Activated T-helper 2 cell treated with anti-CD3 and anti-CD28 coated beads, Interferon-gamma antibody, Interleukin-2, Interleukin-4, amounts not matched to agents 10 μg/mL and 5 μg/mL and 100 μg/mL, durations not matched to agents 14 hours and 24 hours and 36 hours (primary cell): ENCODE results near the gene MGAT5B. TPM values are rescaled to one million over a fixed set of nuclear protein-coding genes. Genes with fewer than 3 reads are reported as not detected.

ENCODE experiments used
- DNase-seq: peaks from one replicate; pipeline ENCODE4 v3.0.0; 2021; ENCODE audit warnings: low spot score
- H3K27ac Mint-ChIP-seq: one replicate; pipeline ENCODE4 v1.8.0; 2021; ENCODE audit warnings: mixed read lengths
- H3K27me3 Mint-ChIP-seq: one replicate; pipeline ENCODE4 v1.8.0; 2021; ENCODE audit warnings: low read depth, mixed read lengths
- H3K36me3 Mint-ChIP-seq: one replicate; pipeline ENCODE4 v1.8.0; 2021; ENCODE audit warnings: low read depth, mixed read lengths
- H3K4me1 Mint-ChIP-seq: one replicate; pipeline ENCODE4 v1.8.0; 2021; ENCODE audit warnings: low read depth, mixed read lengths
- H3K4me3 Mint-ChIP-seq: one replicate; pipeline ENCODE4 v1.8.0; 2021; ENCODE audit warnings: low read depth, mild to moderate bottlenecking, moderate library complexity, mixed read lengths
- H3K9me3 Mint-ChIP-seq: one replicate; pipeline ENCODE4 v1.8.0; 2021; ENCODE audit warnings: mixed read lengths
- intact Hi-C: fragments of 100-400 bp; cut with micrococcal nuclease; formaldehyde crosslinking; loops from one replicate; pipeline ENCODE4 v1.15.1; 2023
- total RNA-seq: library from RNA; stranded (reverse); gene quantifications from 2 replicates; pipeline ENCODE4 v1.2.3, GENCODE V29; 2022

MGAT5B gene
- total RNA-seq, 1 donor from 2014 or later, result 0.55 TPM

GRCh38 chr17:76920364-76921139, 52.3 kb downstream of the MGAT5B start:
- intact Hi-C loops, result no loop called here
- H3K27ac Mint-ChIP-seq, result no peak overlapping the region
- no peaks in the 10 kb centered on the region for H3K4me1 Mint-ChIP-seq
- H3K27me3 Mint-ChIP-seq, result peaks cover 5% of the 10 kb centered on the region
- no peak overlapping the region for H3K4me3 Mint-ChIP-seq
- H3K36me3 Mint-ChIP-seq, result no peaks in the 10 kb centered on the region
- no peaks in the 10 kb centered on the region for H3K9me3 Mint-ChIP-seq
- DNase-seq, result no peak

DNA sequence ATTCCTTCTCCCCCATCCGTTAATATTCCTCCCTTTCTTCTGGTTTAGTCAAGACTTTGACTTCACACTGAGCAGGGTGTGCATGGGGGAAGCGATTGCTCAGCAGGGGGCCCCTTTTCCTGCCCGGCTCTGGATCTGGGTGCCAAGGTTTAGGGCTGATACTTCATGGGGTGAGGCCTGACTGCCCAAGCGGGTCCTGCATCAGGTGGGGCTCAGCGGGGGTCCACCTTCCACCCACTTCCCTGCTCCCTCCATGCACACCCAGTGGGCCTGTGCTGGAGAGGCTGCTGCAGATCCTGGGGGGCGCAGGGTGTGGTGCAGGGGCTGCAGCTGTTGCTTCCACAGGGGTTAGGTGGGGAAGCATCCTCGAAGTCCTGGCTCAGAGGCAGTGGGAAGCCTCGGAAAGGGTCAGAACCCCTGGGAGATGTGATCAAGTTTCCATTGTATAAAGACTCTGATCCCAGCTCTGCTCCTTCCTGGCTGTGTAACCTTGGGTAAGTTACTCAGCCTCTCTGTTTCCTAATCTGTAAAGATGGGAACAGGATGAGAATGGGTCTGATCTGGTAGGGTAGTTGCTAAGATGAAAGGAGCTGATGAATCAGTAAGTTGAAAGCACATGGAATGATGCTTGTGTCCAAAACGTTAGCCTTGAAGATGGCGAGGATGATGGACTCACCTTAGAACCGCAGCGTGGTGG, 53.3 kb downstream of the MGAT5B start:
- DNase-seq, result no peak
- Mint-ChIP-seq H3K27me3 (peaks cover 5% of the 10 kb centered on the region), H3K4me3 (no peak overlapping the region)

DNA sequence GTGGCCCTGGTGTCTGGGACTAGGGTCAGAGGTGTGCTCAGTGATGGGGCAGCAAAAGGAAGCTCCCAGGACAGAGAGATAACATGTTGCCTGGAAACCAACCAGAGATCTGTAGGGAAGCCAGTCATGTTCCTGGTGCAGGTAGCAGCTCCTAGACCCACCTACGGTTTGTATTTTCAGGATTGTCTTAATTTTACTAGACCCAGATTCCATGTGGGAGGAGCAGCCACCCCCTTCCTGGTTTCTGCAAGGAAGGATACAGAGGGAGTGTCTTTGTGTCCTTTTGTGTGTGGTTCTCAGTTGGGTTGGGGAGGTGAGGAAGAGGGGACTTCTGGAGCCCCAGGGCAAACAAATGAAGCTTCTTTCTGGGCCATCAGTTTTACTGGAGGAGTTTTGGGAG, 53.9 kb downstream of the MGAT5B start:
- Mint-ChIP-seq H3K27me3 (peaks cover 5% of the 10 kb centered on the region), H3K36me3 (no peaks in the 10 kb centered on the region), H3K27ac (no peak overlapping the region), H3K9me3 (no peaks in the 10 kb centered on the region), H3K4me3 (no peak overlapping the region), H3K4me1 (no peaks in the 10 kb centered on the region)
- no peak for DNase-seq
- intact Hi-C loops, result no loop called here

More for the DNA sequence above, 53.3 kb downstream of the MGAT5B start:
- Mint-ChIP-seq H3K9me3 (no peaks in the 10 kb centered on the region), H3K27ac (no peak overlapping the region), H3K36me3 (no peaks in the 10 kb centered on the region), H3K4me1 (no peaks in the 10 kb centered on the region)
- intact Hi-C loops, result no loop called here

GRCh38 chr17:76922967-76923366, 54.8 kb downstream of the MGAT5B start:
- intact Hi-C loops, result no loop called here
- H3K27me3 Mint-ChIP-seq, result peaks cover 5% of the 10 kb centered on the region
- H3K36me3 Mint-ChIP-seq, result no peaks in the 10 kb centered on the region

GRCh38 chr17:76923491-76923890, 55.3 kb downstream of the MGAT5B start:
- no peaks in the 10 kb centered on the region for H3K9me3 Mint-ChIP-seq
- H3K36me3 Mint-ChIP-seq, result no peaks in the 10 kb centered on the region
- H3K27me3 Mint-ChIP-seq, result peaks cover 7% of the 10 kb centered on the region
- no peaks in the 10 kb centered on the region for H3K4me1 Mint-ChIP-seq
- intact Hi-C loops, result no loop called here
- H3K27ac Mint-ChIP-seq, result no peak overlapping the region
- no peak overlapping the region for H3K4me3 Mint-ChIP-seq
- no peak for DNase-seq

More at GRCh38 chr17:76922967-76923366, 54.8 kb downstream of the MGAT5B start:
- Mint-ChIP-seq H3K4me1 (no peaks in the 10 kb centered on the region), H3K4me3 (no peak overlapping the region), H3K9me3 (no peaks in the 10 kb centered on the region), H3K27ac (no peak overlapping the region)
- no peak for DNase-seq

GRCh38 chr17:76924345-76925342, 56.4 kb downstream of the MGAT5B start:
- intact Hi-C loops, result no loop called here
- no peak overlapping the region for H3K27ac Mint-ChIP-seq
- H3K27me3 Mint-ChIP-seq, result peaks cover 4% of the 10 kb centered on the region

DNA sequence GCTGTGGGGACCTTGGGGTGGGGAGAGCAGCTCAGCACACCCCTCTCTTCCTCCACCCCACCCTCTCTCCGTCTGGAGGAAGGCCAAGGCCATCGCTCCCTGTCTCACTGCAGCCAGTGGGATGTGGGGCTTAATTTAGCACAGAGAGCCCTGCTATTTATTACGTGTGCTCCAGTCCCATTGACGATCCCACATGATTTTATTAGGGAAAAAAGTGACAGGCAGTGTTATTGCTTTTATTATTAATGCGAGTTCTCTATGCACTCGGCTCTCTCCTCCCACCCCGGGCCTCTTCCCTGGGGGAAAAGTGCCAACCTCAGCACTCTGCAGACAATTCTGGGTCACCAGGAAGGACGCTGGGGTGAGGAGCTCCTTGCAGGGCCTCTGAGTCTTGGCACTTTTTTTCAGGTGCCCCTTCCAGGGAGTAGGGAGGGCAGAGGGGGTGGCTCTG, 57.3 kb downstream of the MGAT5B start:
- peaks cover 4% of the 10 kb centered on the region for H3K27me3 Mint-ChIP-seq
- no peak overlapping the region for H3K4me3 Mint-ChIP-seq
- no peaks in the 10 kb centered on the region for H3K4me1 Mint-ChIP-seq
- intact Hi-C loops, result no loop called here
- no peak for DNase-seq
- no peak overlapping the region for H3K27ac Mint-ChIP-seq
- no peaks in the 10 kb centered on the region for H3K36me3 Mint-ChIP-seq
- no peaks in the 10 kb centered on the region for H3K9me3 Mint-ChIP-seq

More at GRCh38 chr17:76924345-76925342, 56.4 kb downstream of the MGAT5B start:
- Mint-ChIP-seq H3K4me1 (no peaks in the 10 kb centered on the region), H3K4me3 (no peak overlapping the region), H3K9me3 (no peaks in the 10 kb centered on the region), H3K36me3 (no peaks in the 10 kb centered on the region)
- DNase-seq, result no peak

- Mint-ChIP-seq H3K4me1 (no peaks in the 10 kb centered on the region), H3K36me3 (no peaks in the 10 kb centered on the region), H3K4me3 (no peak overlapping the region), H3K27me3 (peaks cover 2% of the 10 kb centered on the region), H3K9me3 (no peaks in the 10 kb centered on the region), H3K27ac (no peak overlapping the region)
- DNase-seq, result no peak
- intact Hi-C loops, result no loop called here
Measured at GRCh38 chr17:76926237-76926866, 58.1 kb downstream of the MGAT5B start.

DNA sequence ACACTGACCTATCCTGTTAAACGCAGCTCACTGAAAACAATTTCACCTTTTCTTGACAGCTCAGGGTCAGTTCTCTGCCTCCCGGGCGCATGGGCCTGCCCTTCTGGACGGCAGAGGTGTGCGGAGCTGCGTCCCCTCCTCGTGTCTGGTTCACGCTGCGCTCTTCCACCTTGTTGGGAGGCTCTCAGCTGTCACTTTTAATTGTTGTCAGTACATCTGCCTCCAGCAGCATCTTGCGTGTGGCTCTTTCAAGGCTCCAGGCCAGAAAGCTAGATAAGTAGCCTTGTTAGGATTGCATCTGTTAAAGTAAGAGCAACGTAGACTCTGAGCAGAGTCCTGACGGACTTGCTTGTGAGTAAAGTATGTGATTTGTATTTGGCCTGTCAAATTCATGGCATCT, 59.4 kb downstream of the MGAT5B start:
- no peak overlapping the region for H3K27ac Mint-ChIP-seq
- DNase-seq, result no peak
- no peaks in the 10 kb centered on the region for H3K36me3 Mint-ChIP-seq
- H3K9me3 Mint-ChIP-seq, result no peaks in the 10 kb centered on the region
- no peaks in the 10 kb centered on the region for H3K4me1 Mint-ChIP-seq
- H3K27me3 Mint-ChIP-seq, result peaks cover 2% of the 10 kb centered on the region
- intact Hi-C loops, result no loop called here
- H3K4me3 Mint-ChIP-seq, result no peak overlapping the region

- peaks cover 2% of the 10 kb centered on the region for H3K27me3 Mint-ChIP-seq
- H3K4me3 Mint-ChIP-seq, result no peak overlapping the region
- no peaks in the 10 kb centered on the region for H3K36me3 Mint-ChIP-seq
- no peaks in the 10 kb centered on the region for H3K4me1 Mint-ChIP-seq
- H3K27ac Mint-ChIP-seq, result no peak overlapping the region
- H3K9me3 Mint-ChIP-seq, result no peaks in the 10 kb centered on the region
- DNase-seq, result no peak
- intact Hi-C loops, result no loop called here
Measured at GRCh38 chr17:76927982-76928381, 59.8 kb downstream of the MGAT5B start.

DNA sequence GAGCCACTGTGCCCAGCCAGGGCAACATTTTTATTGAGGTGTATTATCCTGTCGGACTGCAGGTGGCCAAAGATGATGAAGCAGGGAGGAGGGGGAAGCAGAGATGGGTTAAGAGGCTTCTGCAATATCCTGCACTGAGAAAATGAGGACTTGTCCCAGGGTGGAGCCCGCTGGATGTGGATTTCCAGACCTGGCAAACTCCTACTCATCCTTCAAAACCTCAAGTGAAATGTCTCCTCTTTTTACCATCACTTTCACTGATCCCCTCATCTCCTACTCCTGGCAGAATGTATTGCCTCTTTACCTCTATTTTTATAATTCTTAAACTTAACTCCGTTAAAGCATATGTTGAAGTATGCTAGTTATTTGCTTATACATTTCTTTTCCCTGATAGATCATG, 60.9 kb downstream of the MGAT5B start:
- H3K4me3 Mint-ChIP-seq, result no peak overlapping the region
- no peak overlapping the region for H3K27ac Mint-ChIP-seq
- no peaks in the 10 kb centered on the region for H3K9me3 Mint-ChIP-seq
- no peaks in the 10 kb centered on the region for H3K4me1 Mint-ChIP-seq
- DNase-seq, result no peak
- H3K36me3 Mint-ChIP-seq, result no peaks in the 10 kb centered on the region
- intact Hi-C loops, result no loop called here
- H3K27me3 Mint-ChIP-seq, result peaks cover 2% of the 10 kb centered on the region

GRCh38 chr17:76929601-76930000, 61.4 kb downstream of the MGAT5B start:
- Mint-ChIP-seq H3K4me1 (no peaks in the 10 kb centered on the region), H3K27ac (no peak overlapping the region), H3K36me3 (no peaks in the 10 kb centered on the region), H3K4me3 (no peak overlapping the region), H3K27me3 (peaks cover 5% of the 10 kb centered on the region), H3K9me3 (no peaks in the 10 kb centered on the region)
- intact Hi-C loops, result no loop called here
- DNase-seq, result no peak
